ENCODE measurements around the gene CNIH1.

The CNIH1 gene

GRCh38 chr14:54411371-54411770 lies 29.8 kb downstream of the CNIH1 start:
- no peak for TF ChIP-seq CTCF (IDR thresholded peaks at IDR 0.05)

- no peak for TF ChIP-seq CTCF (IDR thresholded peaks at IDR 0.05)
These were observed 31.0 kb downstream of the CNIH1 start for GRCh38 chr14:54410215-54410614.

- no peak for TF ChIP-seq CTCF (IDR thresholded peaks at IDR 0.05)
These were observed 41.6 kb downstream of the CNIH1 start for GRCh38 chr14:54399560-54399959.

GRCh38 chr14:54396493-54397335 lies 44.5 kb downstream of the CNIH1 start, which contains the start of gene CDKN3:
CDKN3 (plus strand) TSS chr14:54397007; CDS start chr14:54397069, 62 bp downstream.
- peak; percentile 40 for TF ChIP-seq CTCF (IDR thresholded peaks at IDR 0.05)

GRCh38 chr14:54396183-54396492 lies 45.0 kb downstream of the CNIH1 start:
- no peak for TF ChIP-seq CTCF (IDR thresholded peaks at IDR 0.05)

GRCh38 chr14:54395716-54396115 lies 45.5 kb downstream of the CNIH1 start:
- no peak for TF ChIP-seq CTCF (IDR thresholded peaks at IDR 0.05)

GRCh38 chr14:54395284-54395683 lies 45.9 kb downstream of the CNIH1 start:
- TF ChIP-seq CTCF (IDR thresholded peaks at IDR 0.05): no peak

Measured in LNCAP (cell line).